GM19455 (cell line): Measurements from ENCODE around the gene SENP1.

Experiments
- ATAC-seq: cut with Tn5 transposase; IDR thresholded peaks from one replicate; pipeline ENCODE4 v1.9.1; 2021; ENCODE audit not compliant: unreplicated experiment

SENP1 gene

GRCh38 chr12:48001505-48002413 lies 104.1 kb downstream of the SENP1 start:
- no peak for ATAC-seq

DNA sequence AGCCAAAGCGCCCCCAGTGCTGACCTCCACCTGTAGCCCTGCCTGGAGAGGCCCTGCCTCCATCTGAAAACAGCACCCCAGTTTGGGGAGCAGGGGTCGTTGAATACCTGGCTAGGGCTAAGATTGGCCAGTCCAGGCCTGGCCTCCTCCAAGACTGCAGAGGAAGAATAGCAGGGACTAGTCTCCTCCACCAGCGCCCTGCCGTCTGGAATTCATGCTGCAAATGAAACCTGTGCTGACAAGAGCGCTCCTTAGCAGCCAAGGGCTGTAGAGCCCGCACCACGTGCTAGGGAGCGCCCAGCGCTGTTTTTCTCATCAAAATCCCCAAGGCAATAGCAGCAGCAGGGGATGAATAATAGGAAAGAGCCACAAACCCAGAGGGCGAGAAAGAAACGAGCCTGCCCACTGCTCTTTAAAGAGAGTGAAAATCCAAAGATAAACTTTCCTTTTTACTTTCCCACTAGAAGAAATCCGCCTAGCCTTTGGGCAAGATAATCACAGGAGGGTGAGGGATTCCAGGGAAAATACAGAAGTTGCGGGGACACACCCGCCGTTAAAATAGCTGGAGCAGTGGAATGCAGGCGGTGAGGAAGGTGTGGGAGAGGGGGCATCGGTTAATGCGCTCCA lies 104.9 kb downstream of the SENP1 start:
- no peak for ATAC-seq

- ATAC-seq = no peak
Observed at GRCh38 chr12:47999816-48000215, 106.1 kb downstream of the SENP1 start.

- no peak for ATAC-seq
Observed at GRCh38 chr12:47997321-47997720, 108.6 kb downstream of the SENP1 start.

GRCh38 chr12:47995981-47996401 lies 109.9 kb downstream of the SENP1 start:
- ATAC-seq = no peak

DNA sequence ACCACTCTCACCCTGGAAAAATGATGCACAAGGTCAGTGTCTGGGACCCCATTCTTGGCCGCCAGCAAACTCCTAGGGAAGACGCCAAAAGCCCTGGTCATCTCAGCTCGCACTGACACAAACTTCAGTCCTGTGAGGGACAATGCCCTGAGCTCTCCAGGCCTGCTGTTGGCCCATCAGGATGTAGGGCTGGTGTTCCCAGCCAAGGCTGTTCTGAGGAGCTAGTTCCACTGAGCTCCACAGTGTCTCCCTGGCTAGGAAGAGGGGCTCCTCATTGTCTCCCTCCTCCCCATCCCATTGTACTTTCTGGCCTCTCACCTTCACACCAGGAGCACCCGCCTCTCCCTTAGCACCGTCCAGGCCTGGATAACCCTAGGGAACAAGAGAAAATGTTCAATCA lies 112.4 kb downstream of the SENP1 start:
- ATAC-seq = no peak
